ENCODE data around the gene MYZAP. TPM values are rescaled to one million over a fixed set of nuclear protein-coding genes. Genes with fewer than 3 reads are reported as not detected.

The MYZAP gene
- total and polyA plus RNA-seq, 10 of the 15 experiments (the other 5 are each of a cell fraction or from before 2014, with no cell fraction given) = not detected

DNA sequence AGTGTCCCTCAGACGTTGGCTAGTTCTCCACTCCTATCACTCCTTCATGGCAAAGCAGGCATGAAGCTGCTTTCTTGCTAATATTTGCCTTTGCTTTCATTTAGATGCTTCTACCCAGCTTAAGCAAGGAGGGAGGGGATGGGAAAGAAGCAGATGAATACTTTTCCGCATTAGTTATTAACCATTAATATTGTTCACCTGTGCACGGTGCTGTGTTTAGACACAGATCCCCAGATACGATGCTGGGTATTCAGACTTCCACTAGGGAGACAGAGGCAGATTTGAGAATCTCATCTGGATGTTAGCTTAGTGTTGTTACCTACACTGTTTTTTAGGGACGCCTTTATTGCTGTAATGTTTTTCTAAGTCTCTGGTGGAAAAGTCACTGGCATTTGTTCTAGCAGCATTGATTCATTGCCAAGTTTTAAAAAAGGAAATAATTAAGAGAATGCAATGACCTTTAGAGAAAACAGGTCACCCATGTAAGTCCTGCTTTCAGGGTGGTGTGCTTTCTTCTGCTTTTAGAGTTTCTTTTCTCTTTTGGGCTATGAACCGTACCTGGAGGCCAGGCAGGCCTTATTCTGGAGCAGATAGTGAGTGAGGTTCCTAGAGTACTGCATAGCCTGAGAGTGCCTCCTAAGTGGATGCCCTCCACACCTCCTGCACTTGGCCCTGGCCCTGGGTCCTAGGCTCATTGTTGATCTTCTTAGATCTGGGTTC is 55.5 kb downstream of the MYZAP start:
- no TSS peak for BruUV-seq (replicated peaks)
- H3K4me1 ChIP-seq (ENCODE audit: control insufficient read depth, insufficient read depth, low read length) = no peaks in the 10 kb centered on the region; the same call in 1 of the 2 replicates
- H3K4me2 ChIP-seq (ENCODE audit: control insufficient read depth, insufficient read depth) = no peak overlapping the region
- H2AFZ ChIP-seq (ENCODE audit: control insufficient read depth, low read depth, low read length) = no peak overlapping the region
- DNase-seq (ENCODE audit: low read depth, low spot score) (no peak), FAIRE-seq (no peak), ATAC-seq (peak; percentile 61)
- intact Hi-C loops (cut with micrococcal nuclease; ENCODE audit: unreplicated experiment) (no loop called here), in situ Hi-C loops (cut with MboI) (no loop called here)
- H3K9me3 ChIP-seq (replicated peaks; ENCODE audit: control insufficient read depth, insufficient read depth, low read length) = no peaks in the 10 kb centered on the region
- ChIA-PET CTCF (interaction anchor here (2.1 kb wide), 1 partner anchor 214 kb away, joined by 5 read pairs; no protein-coding TSS in a partner anchor), RAD21 (ENCODE audit: unreplicated experiment) (no interaction called here), SMC1A (ENCODE audit: uncharacterized antibody, unreplicated experiment) (interaction anchor here (1.3 kb wide), 1 partner anchor 16 kb away, joined by 3 read pairs; no protein-coding TSS in a partner anchor), POLR2A (no interaction called here)
- WGBS (ENCODE audit: insufficient coverage, insufficient replicate concordance, low lambda C conversion rate, missing lambda C conversion rate) = 44% methylated on average over 6 of the region's 6 CpGs
- H3K9ac ChIP-seq (ENCODE audit: control insufficient read depth, insufficient read depth, low read length) = no peak overlapping the region
- no peak overlapping the region for H3K27ac ChIP-seq (ENCODE audit: control insufficient read depth, insufficient read depth)
- no peaks in the 10 kb centered on the region for H3K36me3 ChIP-seq (ENCODE audit: control insufficient read depth in 2 of 2, insufficient read depth in 2 of 2, low read length in 1 of 2)
- no peaks in the 10 kb centered on the region for H4K20me1 ChIP-seq (ENCODE audit: control insufficient read depth, insufficient read depth)
- H3K27me3 ChIP-seq (replicated peaks in 1 of 2; ENCODE audit: control insufficient read depth in 2 of 2, insufficient read depth in 2 of 2, low read length in 1 of 2) = no peaks in the 10 kb centered on the region; a peak in 1 of 4 replicates
- H3K79me2 ChIP-seq (ENCODE audit: control insufficient read depth, insufficient read depth, low read length) = no peaks in the 10 kb centered on the region
- TF ChIP-seq ZZZ3 (IDR thresholded peaks at IDR 0.05; ENCODE audit: control insufficient read depth, insufficient read length, low read depth) (no peak), NR2F1 (conservative IDR thresholded peaks at IDR 0.05) (peak; percentile 33; the same call in 1 of the 2 replicates), SPI1 (IDR thresholded peaks at IDR 0.05; ENCODE audit: borderline replicate concordance, insufficient read depth, low read depth, low read length) (no peak), HDAC6 (IDR thresholded peaks at IDR 0.05; ENCODE audit: unreplicated experiment) (no peak), KAT2A (conservative IDR thresholded peaks at IDR 0.05; ENCODE audit: control insufficient read depth, low read depth, low read length) (no peak), KLF5 (IDR thresholded peaks at IDR 0.05; ENCODE audit: partially characterized antibody) (no peak), CEBPB (IDR thresholded peaks at IDR 0.05; ENCODE audit: borderline replicate concordance in 1 of 2, low read depth in 2 of 2, low read length in 2 of 2) (no peak), HDGF (IDR thresholded peaks at IDR 0.05) (no peak), ZNF24 (IDR thresholded peaks at IDR 0.05) (0 out of 2 replicates have a peak, but pooled peaks have one; percentile 54)
- TF ChIP-seq, protein P1, sequence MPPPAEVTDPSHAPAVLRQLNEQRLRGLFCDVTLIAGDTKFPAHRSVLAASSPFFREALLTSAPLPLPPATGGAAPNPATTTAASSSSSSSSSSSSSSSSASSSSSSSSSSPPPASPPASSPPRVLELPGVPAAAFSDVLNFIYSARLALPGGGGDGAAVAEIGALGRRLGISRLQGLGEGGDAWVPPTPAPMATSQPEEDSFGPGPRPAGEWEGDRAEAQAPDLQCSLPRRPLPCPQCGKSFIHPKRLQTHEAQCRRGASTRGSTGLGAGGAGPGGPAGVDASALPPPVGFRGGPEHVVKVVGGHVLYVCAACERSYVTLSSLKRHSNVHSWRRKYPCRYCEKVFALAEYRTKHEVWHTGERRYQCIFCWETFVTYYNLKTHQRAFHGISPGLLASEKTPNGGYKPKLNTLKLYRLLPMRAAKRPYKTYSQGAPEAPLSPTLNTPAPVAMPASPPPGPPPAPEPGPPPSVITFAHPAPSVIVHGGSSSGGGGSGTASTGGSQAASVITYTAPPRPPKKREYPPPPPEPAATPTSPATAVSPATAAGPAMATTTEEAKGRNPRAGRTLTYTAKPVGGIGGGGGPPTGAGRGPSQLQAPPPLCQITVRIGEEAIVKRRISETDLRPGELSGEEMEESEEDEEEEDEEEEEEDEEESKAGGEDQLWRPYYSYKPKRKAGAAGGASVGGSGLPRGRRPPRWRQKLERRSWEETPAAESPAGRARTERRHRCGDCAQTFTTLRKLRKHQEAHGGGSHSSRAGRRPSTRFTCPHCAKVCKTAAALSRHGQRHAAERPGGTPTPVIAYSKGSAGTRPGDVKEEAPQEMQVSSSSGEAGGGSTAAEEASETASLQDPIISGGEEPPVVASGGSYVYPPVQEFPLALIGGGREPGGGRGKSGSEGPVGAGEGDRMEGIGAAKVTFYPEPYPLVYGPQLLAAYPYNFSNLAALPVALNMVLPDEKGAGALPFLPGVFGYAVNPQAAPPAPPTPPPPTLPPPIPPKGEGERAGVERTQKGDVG (CRISPR knock-in tag; IDR thresholded peaks at IDR 0.05) = no peak
- no peak overlapping the region for H3K4me3 ChIP-seq

Measured in GM12878 (cell line).